Activated CD4-positive, alpha-beta memory T cell treated with anti-CD3 and anti-CD28 coated beads, Interleukin-2, amount 10 ng/mL, durations not matched to agents 7 days and 5 days (primary cell): ENCODE measurements around the gene PCNX1. TPM values are rescaled to one million over a fixed set of nuclear protein-coding genes. Genes with fewer than 3 reads are reported as not detected.
"Not testable (repeated sequence)": the region's sequence is repeated elsewhere in the genome, so short reads cannot be mapped to it uniquely, and the experiment has no call there.

Source experiments
- CTCF ChIA-PET: fragments of 350-600 bp; sonication (Branson Sonifier 250); formaldehyde crosslinking; loops from one replicate; lab custom pipeline; 2021; ENCODE audit warnings: antibody characterized with exemption, inconsistent platforms; lab: Charles Lee
- POLR2A ChIA-PET: fragments of 350-600 bp; sonication (Branson Sonifier 250); formaldehyde crosslinking; loops from one replicate; lab custom pipeline; 2021; ENCODE audit warnings: antibody characterized with exemption; lab: Charles Lee
- DNase-seq: peaks from one replicate; pipeline ENCODE4 v3.0.0-alpha.2; 2020
- H3K27ac Mint-ChIP-seq: one replicate; pipeline ENCODE4 v1.8.0; 2021; ENCODE audit warnings: mild to moderate bottlenecking, mixed read lengths
- H3K27me3 Mint-ChIP-seq: one replicate; pipeline ENCODE4 v1.8.0; 2021; ENCODE audit warnings: mixed read lengths
- H3K36me3 Mint-ChIP-seq: one replicate; pipeline ENCODE4 v1.8.0; 2021; ENCODE audit warnings: low read depth, mixed read lengths
- H3K4me1 Mint-ChIP-seq: one replicate; pipeline ENCODE4 v1.8.0; 2021; ENCODE audit warnings: mixed read lengths
- H3K4me3 Mint-ChIP-seq: one replicate; pipeline ENCODE4 v1.8.0; 2021; ENCODE audit warnings: mild to moderate bottlenecking, mixed read lengths
- H3K9me3 Mint-ChIP-seq: one replicate; pipeline ENCODE4 v1.8.0; 2021; ENCODE audit warnings: mixed read lengths
- total RNA-seq, 2 experiments: library from RNA; stranded (reverse); gene quantifications; one replicate each; pipeline ENCODE4 v1.2.3, GENCODE V29; 2021

The PCNX1 gene
- total RNA-seq, 2 experiments from 2014 or later, result 56.9 to 60.4 TPM

GRCh38 chr14:71139294-71139946 is 232.2 kb downstream of the PCNX1 start:
- Mint-ChIP-seq H3K4me3 (no peak overlapping the region), H3K27ac (no peak overlapping the region), H3K36me3 (no peaks in the 10 kb centered on the region), H3K27me3 (no peaks in the 10 kb centered on the region), H3K9me3 (no peaks in the 10 kb centered on the region), H3K4me1 (peaks cover 53% of the 10 kb centered on the region)
- ChIA-PET CTCF (interaction anchor here (1.0 to 5.4 kb wide), 9 partner anchors 36 to 716 kb away, joined by 3 to 63 read pairs (median 13); partner anchors contain the start of gene SIPA1L1), POLR2A (no interaction called here)
- DNase-seq, result no peak

- ChIA-PET POLR2A (interaction anchor here (5.5 kb wide), 1 partner anchor 181 kb away, joined by 86 read pairs; the partner anchor contains the start of gene SIPA1L1), CTCF (interaction anchor here (2.3 to 5.4 kb wide), 4 partner anchors 181 to 613 kb away, joined by 6 to 63 read pairs (median 34); partner anchors contain the start of gene SIPA1L1)
- DNase-seq, result no peak
- Mint-ChIP-seq H3K27me3 (no peaks in the 10 kb centered on the region), H3K27ac (no peak overlapping the region), H3K4me3 (no peak overlapping the region), H3K9me3 (no peaks in the 10 kb centered on the region), H3K4me1 (peaks cover 53% of the 10 kb centered on the region), H3K36me3 (no peaks in the 10 kb centered on the region)
Measured at GRCh38 chr14:71140157-71140556, 232.9 kb downstream of the PCNX1 start.

GRCh38 chr14:71141701-71142374 is 234.6 kb downstream of the PCNX1 start:
- Mint-ChIP-seq H3K4me3 (no peak overlapping the region), H3K36me3 (no peaks in the 10 kb centered on the region), H3K4me1 (peaks cover 55% of the 10 kb centered on the region), H3K9me3 (no peaks in the 10 kb centered on the region), H3K27ac (peak overlapping the region; percentile 97), H3K27me3 (no peaks in the 10 kb centered on the region)
- ChIA-PET CTCF (interaction anchor here (0.7 to 4.6 kb wide), 10 partner anchors 25 to 714 kb away, joined by 3 to 42 read pairs (median 5); partner anchors contain the start of gene SIPA1L1), POLR2A (interaction anchor here (0.6 to 5.5 kb wide), 16 partner anchors 9 to 634 kb away, joined by 3 to 86 read pairs (median 5); partner anchors contain the start of gene SIPA1L1)
- DNase-seq, result no peak

- Mint-ChIP-seq H3K4me1 (peaks cover 55% of the 10 kb centered on the region), H3K27ac (peak overlapping the region; percentile 97), H3K36me3 (no peaks in the 10 kb centered on the region), H3K27me3 (no peaks in the 10 kb centered on the region), H3K9me3 (no peaks in the 10 kb centered on the region), H3K4me3 (no peak overlapping the region)
- ChIA-PET CTCF (interaction anchor here (0.6 to 4.6 kb wide), 12 partner anchors 24 to 713 kb away, joined by 3 to 42 read pairs (median 4); partner anchors contain the start of gene SIPA1L1), POLR2A (interaction anchor here (0.6 to 5.5 kb wide), 18 partner anchors 8 to 634 kb away, joined by 3 to 86 read pairs (median 5); partner anchors contain the start of gene SIPA1L1)
- DNase-seq, result peak; percentile 65
Measured at GRCh38 chr14:71142375-71143038, 235.2 kb downstream of the PCNX1 start.

- Mint-ChIP-seq H3K4me3 (peak overlapping the region; percentile 14), H3K4me1 (peaks cover 54% of the 10 kb centered on the region), H3K36me3 (no peaks in the 10 kb centered on the region), H3K9me3 (peaks cover 2% of the 10 kb centered on the region), H3K27me3 (no peaks in the 10 kb centered on the region), H3K27ac (peak overlapping the region; percentile 97)
- DNase-seq, result peak; percentile 81
- POLR2A ChIA-PET, result interaction anchor here (0.9 to 5.5 kb wide), 11 partner anchors 11 to 633 kb away, joined by 3 to 86 read pairs (median 5); partner anchors contain the start of gene SIPA1L1
- CTCF ChIA-PET, result interaction anchor here (0.6 to 4.6 kb wide), 4 partner anchors 165 to 712 kb away, joined by 3 to 42 read pairs (median 14); partner anchors contain the start of gene SIPA1L1
Measured at GRCh38 chr14:71143381-71144290, 236.4 kb downstream of the PCNX1 start.

GRCh38 chr14:71147335-71147734 is 240.1 kb downstream of the PCNX1 start:
- H3K27me3 Mint-ChIP-seq, H3K27ac Mint-ChIP-seq, H3K4me3 Mint-ChIP-seq, POLR2A ChIA-PET, DNase-seq, CTCF ChIA-PET: not testable (repeated sequence)
- peaks cover 12% of the 10 kb centered on the region for H3K36me3 Mint-ChIP-seq
- peaks cover 34% of the 10 kb centered on the region for H3K4me1 Mint-ChIP-seq
- H3K9me3 Mint-ChIP-seq, result peaks cover 31% of the 10 kb centered on the region

- Mint-ChIP-seq H3K4me3 (no peak overlapping the region), H3K9me3 (peaks cover 31% of the 10 kb centered on the region), H3K27ac (no peak overlapping the region), H3K36me3 (peaks cover 12% of the 10 kb centered on the region), H3K4me1 (peaks cover 21% of the 10 kb centered on the region), H3K27me3 (no peaks in the 10 kb centered on the region)
- no peak for DNase-seq
- ChIA-PET POLR2A (no interaction called here), CTCF (no interaction called here)
Measured at GRCh38 chr14:71148627-71149026, 241.4 kb downstream of the PCNX1 start.

- CTCF ChIA-PET, result no interaction called here
- Mint-ChIP-seq H3K27me3 (no peaks in the 10 kb centered on the region), H3K27ac (no peak overlapping the region), H3K4me3 (no peak overlapping the region), H3K9me3 (peaks cover 31% of the 10 kb centered on the region), H3K4me1 (peaks cover 12% of the 10 kb centered on the region), H3K36me3 (peaks cover 12% of the 10 kb centered on the region)
- POLR2A ChIA-PET, result interaction anchor here (1.2 kb wide), 1 partner anchor 8 kb away, joined by 5 read pairs; no protein-coding TSS in a partner anchor
- no peak for DNase-seq
Measured at GRCh38 chr14:71150737-71151136, 243.5 kb downstream of the PCNX1 start.

GRCh38 chr14:71155743-71156142 is 248.5 kb downstream of the PCNX1 start:
- POLR2A ChIA-PET, result no interaction called here

GRCh38 chr14:71163050-71163841 is 256.0 kb downstream of the PCNX1 start:
- ChIA-PET POLR2A (no interaction called here), CTCF (no interaction called here)
- peaks cover 6% of the 10 kb centered on the region for H3K9me3 Mint-ChIP-seq
- no peak overlapping the region for H3K27ac Mint-ChIP-seq
- DNase-seq, result no peak
- peaks cover 6% of the 10 kb centered on the region for H3K36me3 Mint-ChIP-seq
- peaks cover 16% of the 10 kb centered on the region for H3K27me3 Mint-ChIP-seq
- no peak overlapping the region for H3K4me3 Mint-ChIP-seq
- H3K4me1 Mint-ChIP-seq, result peaks cover 17% of the 10 kb centered on the region

More at GRCh38 chr14:71155743-71156142, 248.5 kb downstream of the PCNX1 start:
- Mint-ChIP-seq H3K4me3 (no peak overlapping the region), H3K36me3 (peaks cover 2% of the 10 kb centered on the region), H3K4me1 (no peaks in the 10 kb centered on the region), H3K27ac (no peak overlapping the region), H3K9me3 (peaks cover 19% of the 10 kb centered on the region), H3K27me3 (peaks cover 10% of the 10 kb centered on the region)
- no peak for DNase-seq
- CTCF ChIA-PET, result no interaction called here
